Brain microvascular endothelial cell (primary cell): Measurements from ENCODE around the gene SPATA18.
"Not testable (repeated sequence)": the region's sequence is repeated elsewhere in the genome, so short reads cannot be mapped to it uniquely, and the experiment has no call there.

Experiments used
- DNase-seq: peaks from one replicate; pipeline ENCODE4 v3.0.0-alpha.2; 2020
- H3K27ac ChIP-seq: fragments of 250-450 bp; sonication (Bioruptor Pico); 2 replicates; pipeline ENCODE4 v1.5.1; 2020; ENCODE audit warnings: mild to moderate bottlenecking, moderate library complexity
- H3K27me3 ChIP-seq: fragments of 250-450 bp; sonication (Bioruptor Pico); replicated peaks from 2 replicates; pipeline ENCODE4 v1.5.1; 2020; ENCODE audit warnings: mild to moderate bottlenecking
- H3K36me3 ChIP-seq: fragments of 250-450 bp; sonication (Bioruptor Pico); replicated peaks from 2 replicates; pipeline ENCODE4 v1.5.1; 2020; ENCODE audit warnings: mild to moderate bottlenecking
- H3K4me3 ChIP-seq: 2 replicates; pipeline ENCODE4 v1.5.1; 2011; ENCODE audit warnings: low read depth, mild to moderate bottlenecking, control low read depth, low read length, moderate library complexity
- in situ Hi-C: cut with HindIII; loops from 2 replicates; pipeline ENCODE4 v1.10.0; 2017; ENCODE audit warnings: low sequenced_read_pairs, low pct_ligation_motif_present
- TF ChIP-seq, protein P1 (sequence below): IDR thresholded peaks from 2 replicates; pipeline ENCODE4 v1.5.1; 2011; ENCODE audit warnings: low read depth, mild to moderate bottlenecking, moderate library complexity, low read length, control low read depth, inconsistent platforms; ENCODE audit errors: missing control alignments

Gene SPATA18

DNA sequence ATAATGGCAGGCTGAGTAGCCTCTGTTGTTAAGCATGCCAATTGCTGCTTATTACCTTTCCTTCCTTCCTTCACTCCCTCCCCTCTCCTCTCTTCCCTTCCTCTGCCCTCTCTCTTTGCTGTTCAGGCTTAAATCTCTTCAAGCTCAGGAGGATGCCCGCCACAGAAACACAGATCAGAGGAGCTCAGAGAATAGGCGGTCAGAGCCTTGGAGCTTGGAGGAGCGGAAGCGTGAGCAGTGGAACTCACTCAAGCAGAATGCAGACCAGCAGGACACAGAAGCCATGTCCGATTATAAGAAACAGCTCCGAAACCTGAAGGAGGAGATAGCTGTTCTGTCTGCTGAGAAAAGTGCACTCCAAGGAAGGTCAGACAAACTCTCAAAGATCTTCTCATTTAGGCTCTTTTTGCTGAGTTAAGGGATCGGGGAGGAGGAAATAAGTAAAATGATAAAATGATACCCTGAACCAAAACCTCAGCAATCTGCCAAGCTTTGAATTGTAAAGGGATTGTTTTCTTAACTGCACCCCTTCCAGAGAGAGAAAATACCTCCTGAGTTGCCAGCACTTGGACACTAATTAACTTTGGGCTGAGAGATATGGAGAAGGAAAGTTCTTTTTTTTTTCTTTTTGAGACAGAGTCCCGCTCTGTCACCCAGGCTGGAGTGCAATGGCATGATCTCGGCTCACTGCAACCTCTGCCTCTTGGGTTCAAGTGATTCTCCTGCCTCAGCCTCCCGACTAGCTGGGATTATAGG, 20.9 kb downstream of the SPATA18 start:
- DNase-seq = no peak
- TF ChIP-seq, protein P1, sequence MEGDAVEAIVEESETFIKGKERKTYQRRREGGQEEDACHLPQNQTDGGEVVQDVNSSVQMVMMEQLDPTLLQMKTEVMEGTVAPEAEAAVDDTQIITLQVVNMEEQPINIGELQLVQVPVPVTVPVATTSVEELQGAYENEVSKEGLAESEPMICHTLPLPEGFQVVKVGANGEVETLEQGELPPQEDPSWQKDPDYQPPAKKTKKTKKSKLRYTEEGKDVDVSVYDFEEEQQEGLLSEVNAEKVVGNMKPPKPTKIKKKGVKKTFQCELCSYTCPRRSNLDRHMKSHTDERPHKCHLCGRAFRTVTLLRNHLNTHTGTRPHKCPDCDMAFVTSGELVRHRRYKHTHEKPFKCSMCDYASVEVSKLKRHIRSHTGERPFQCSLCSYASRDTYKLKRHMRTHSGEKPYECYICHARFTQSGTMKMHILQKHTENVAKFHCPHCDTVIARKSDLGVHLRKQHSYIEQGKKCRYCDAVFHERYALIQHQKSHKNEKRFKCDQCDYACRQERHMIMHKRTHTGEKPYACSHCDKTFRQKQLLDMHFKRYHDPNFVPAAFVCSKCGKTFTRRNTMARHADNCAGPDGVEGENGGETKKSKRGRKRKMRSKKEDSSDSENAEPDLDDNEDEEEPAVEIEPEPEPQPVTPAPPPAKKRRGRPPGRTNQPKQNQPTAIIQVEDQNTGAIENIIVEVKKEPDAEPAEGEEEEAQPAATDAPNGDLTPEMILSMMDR = no peak
- Histone ChIP-seq H3K4me3 (no peak overlapping the region), H3K27me3 (peaks cover 6% of the 10 kb centered on the region), H3K27ac (no peak overlapping the region), H3K36me3 (no peaks in the 10 kb centered on the region)
- in situ Hi-C loops = no loop called here

GRCh38 chr4:52076731-52077130, 25.6 kb downstream of the SPATA18 start:
- Histone ChIP-seq H3K36me3 (no peaks in the 10 kb centered on the region), H3K27me3 (peaks cover 6% of the 10 kb centered on the region), H3K27ac (no peak overlapping the region), H3K4me3 (peak overlapping the region; percentile 32)
- TF ChIP-seq, protein P1 = no peak
- in situ Hi-C loops = no loop called here
- DNase-seq = no peak

DNA sequence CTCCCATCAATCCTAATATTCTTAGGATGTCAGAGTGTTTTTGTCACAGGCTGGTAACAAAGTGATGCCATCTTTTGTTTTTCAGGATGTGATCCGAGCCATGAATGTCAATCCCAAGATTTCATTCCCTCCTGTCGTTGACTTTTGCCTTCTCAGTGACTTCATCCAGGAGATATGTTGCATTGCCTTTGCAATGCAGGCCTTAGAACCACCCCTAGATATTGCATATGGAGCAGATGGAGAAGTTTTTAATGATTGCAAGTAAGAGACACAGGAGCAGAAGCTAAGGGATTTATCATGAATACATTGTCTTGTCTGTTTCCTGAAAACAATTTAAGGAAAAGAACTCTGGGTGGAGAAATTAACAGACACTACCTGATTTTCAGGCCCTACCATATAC, 28.6 kb downstream of the SPATA18 start:
- no peak for DNase-seq
- Histone ChIP-seq H3K36me3 (no peaks in the 10 kb centered on the region), H3K27ac (no peak overlapping the region), H3K27me3 (peaks cover 6% of the 10 kb centered on the region), H3K4me3 (no peak overlapping the region)
- in situ Hi-C loops = no loop called here
- TF ChIP-seq, protein P1 = no peak

- no peak for DNase-seq
- no peak overlapping the region for H3K4me3 ChIP-seq
- no peaks in the 10 kb centered on the region for H3K36me3 ChIP-seq
- in situ Hi-C loops = no loop called here
- peaks cover 6% of the 10 kb centered on the region for H3K27me3 ChIP-seq
- H3K27ac ChIP-seq = no peak overlapping the region
- TF ChIP-seq, protein P1 = no peak
Observed at GRCh38 chr4:52081216-52081615, 30.1 kb downstream of the SPATA18 start.

- H3K4me3 ChIP-seq, DNase-seq, H3K36me3 ChIP-seq, H3K27ac ChIP-seq, H3K27me3 ChIP-seq, in situ Hi-C loops: not testable (repeated sequence)
Observed at GRCh38 chr4:52086425-52086824, 35.3 kb downstream of the SPATA18 start.

GRCh38 chr4:52091801-52092200, 40.7 kb downstream of the SPATA18 start:
- H3K4me3 ChIP-seq = no peak overlapping the region
- no peak overlapping the region for H3K27ac ChIP-seq
- no peak for DNase-seq
- H3K27me3 ChIP-seq = no peaks in the 10 kb centered on the region
- H3K36me3 ChIP-seq = no peaks in the 10 kb centered on the region
- in situ Hi-C loops = no loop called here
- TF ChIP-seq, protein P1 = no peak
